ENCODE measurements around the gene CYP26B1.

DNA sequence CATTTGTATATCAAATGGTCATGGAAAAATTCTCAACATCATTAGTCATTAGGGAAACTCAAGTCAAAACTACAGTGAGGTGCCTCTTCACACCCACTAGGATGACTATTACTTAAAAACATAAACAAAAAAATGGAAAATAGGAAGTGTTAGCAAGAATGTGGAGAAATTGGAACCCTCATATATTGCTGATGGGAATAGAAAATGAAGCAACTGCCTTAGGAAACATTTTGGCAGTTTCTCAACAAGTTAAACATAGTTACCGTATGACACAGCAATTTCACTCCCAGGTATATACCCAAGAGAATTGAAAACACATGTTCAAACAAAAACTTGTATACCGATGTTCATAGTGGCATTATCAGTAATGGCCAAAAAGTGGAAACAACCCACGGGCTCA, 18.1 kb upstream of the CYP26B1 start:
- no peak for TF ChIP-seq ATF1 (CRISPR knock-in tag; IDR thresholded peaks at IDR 0.05)
- TF ChIP-seq, protein P1, sequence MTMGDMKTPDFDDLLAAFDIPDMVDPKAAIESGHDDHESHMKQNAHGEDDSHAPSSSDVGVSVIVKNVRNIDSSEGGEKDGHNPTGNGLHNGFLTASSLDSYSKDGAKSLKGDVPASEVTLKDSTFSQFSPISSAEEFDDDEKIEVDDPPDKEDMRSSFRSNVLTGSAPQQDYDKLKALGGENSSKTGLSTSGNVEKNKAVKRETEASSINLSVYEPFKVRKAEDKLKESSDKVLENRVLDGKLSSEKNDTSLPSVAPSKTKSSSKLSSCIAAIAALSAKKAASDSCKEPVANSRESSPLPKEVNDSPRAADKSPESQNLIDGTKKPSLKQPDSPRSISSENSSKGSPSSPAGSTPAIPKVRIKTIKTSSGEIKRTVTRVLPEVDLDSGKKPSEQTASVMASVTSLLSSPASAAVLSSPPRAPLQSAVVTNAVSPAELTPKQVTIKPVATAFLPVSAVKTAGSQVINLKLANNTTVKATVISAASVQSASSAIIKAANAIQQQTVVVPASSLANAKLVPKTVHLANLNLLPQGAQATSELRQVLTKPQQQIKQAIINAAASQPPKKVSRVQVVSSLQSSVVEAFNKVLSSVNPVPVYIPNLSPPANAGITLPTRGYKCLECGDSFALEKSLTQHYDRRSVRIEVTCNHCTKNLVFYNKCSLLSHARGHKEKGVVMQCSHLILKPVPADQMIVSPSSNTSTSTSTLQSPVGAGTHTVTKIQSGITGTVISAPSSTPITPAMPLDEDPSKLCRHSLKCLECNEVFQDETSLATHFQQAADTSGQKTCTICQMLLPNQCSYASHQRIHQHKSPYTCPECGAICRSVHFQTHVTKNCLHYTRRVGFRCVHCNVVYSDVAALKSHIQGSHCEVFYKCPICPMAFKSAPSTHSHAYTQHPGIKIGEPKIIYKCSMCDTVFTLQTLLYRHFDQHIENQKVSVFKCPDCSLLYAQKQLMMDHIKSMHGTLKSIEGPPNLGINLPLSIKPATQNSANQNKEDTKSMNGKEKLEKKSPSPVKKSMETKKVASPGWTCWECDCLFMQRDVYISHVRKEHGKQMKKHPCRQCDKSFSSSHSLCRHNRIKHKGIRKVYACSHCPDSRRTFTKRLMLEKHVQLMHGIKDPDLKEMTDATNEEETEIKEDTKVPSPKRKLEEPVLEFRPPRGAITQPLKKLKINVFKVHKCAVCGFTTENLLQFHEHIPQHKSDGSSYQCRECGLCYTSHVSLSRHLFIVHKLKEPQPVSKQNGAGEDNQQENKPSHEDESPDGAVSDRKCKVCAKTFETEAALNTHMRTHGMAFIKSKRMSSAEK (CRISPR knock-in tag; IDR thresholded peaks at IDR 0.05; ENCODE audit: borderline replicate concordance) = no peak
- TF ChIP-seq, protein P2, sequence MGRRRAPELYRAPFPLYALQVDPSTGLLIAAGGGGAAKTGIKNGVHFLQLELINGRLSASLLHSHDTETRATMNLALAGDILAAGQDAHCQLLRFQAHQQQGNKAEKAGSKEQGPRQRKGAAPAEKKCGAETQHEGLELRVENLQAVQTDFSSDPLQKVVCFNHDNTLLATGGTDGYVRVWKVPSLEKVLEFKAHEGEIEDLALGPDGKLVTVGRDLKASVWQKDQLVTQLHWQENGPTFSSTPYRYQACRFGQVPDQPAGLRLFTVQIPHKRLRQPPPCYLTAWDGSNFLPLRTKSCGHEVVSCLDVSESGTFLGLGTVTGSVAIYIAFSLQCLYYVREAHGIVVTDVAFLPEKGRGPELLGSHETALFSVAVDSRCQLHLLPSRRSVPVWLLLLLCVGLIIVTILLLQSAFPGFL (CRISPR knock-in tag; IDR thresholded peaks at IDR 0.05; ENCODE audit: borderline replicate concordance) = no peak
- no peak for TF ChIP-seq TCF7 (CRISPR knock-in tag; IDR thresholded peaks at IDR 0.05; ENCODE audit: low read depth)
- TF ChIP-seq, protein P3, sequence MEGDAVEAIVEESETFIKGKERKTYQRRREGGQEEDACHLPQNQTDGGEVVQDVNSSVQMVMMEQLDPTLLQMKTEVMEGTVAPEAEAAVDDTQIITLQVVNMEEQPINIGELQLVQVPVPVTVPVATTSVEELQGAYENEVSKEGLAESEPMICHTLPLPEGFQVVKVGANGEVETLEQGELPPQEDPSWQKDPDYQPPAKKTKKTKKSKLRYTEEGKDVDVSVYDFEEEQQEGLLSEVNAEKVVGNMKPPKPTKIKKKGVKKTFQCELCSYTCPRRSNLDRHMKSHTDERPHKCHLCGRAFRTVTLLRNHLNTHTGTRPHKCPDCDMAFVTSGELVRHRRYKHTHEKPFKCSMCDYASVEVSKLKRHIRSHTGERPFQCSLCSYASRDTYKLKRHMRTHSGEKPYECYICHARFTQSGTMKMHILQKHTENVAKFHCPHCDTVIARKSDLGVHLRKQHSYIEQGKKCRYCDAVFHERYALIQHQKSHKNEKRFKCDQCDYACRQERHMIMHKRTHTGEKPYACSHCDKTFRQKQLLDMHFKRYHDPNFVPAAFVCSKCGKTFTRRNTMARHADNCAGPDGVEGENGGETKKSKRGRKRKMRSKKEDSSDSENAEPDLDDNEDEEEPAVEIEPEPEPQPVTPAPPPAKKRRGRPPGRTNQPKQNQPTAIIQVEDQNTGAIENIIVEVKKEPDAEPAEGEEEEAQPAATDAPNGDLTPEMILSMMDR (IDR thresholded peaks at IDR 0.05) = no peak
- TF ChIP-seq KAT7 (CRISPR knock-in tag; IDR thresholded peaks at IDR 0.05; ENCODE audit: borderline replicate concordance) = no peak
- TF ChIP-seq, protein P4, sequence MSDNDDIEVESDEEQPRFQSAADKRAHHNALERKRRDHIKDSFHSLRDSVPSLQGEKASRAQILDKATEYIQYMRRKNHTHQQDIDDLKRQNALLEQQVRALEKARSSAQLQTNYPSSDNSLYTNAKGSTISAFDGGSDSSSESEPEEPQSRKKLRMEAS (CRISPR knock-in tag; IDR thresholded peaks at IDR 0.05) = no peak
- TF ChIP-seq ETV6 (CRISPR knock-in tag; IDR thresholded peaks at IDR 0.05) = no peak
- TF ChIP-seq CREB1 (CRISPR knock-in tag; IDR thresholded peaks at IDR 0.05) = no peak
- no peak for TF ChIP-seq ZNF219 (CRISPR knock-in tag; IDR thresholded peaks at IDR 0.05; ENCODE audit: borderline replicate concordance)
- TF ChIP-seq FOXP1 (CRISPR knock-in tag; IDR thresholded peaks at IDR 0.05; ENCODE audit: borderline replicate concordance) = no peak
- TF ChIP-seq NR1H2 (CRISPR knock-in tag; IDR thresholded peaks at IDR 0.05) = no peak

All from WTC11 (cell line).